Measurements from ENCODE around the gene SNX32.

Gene SNX32

DNA sequence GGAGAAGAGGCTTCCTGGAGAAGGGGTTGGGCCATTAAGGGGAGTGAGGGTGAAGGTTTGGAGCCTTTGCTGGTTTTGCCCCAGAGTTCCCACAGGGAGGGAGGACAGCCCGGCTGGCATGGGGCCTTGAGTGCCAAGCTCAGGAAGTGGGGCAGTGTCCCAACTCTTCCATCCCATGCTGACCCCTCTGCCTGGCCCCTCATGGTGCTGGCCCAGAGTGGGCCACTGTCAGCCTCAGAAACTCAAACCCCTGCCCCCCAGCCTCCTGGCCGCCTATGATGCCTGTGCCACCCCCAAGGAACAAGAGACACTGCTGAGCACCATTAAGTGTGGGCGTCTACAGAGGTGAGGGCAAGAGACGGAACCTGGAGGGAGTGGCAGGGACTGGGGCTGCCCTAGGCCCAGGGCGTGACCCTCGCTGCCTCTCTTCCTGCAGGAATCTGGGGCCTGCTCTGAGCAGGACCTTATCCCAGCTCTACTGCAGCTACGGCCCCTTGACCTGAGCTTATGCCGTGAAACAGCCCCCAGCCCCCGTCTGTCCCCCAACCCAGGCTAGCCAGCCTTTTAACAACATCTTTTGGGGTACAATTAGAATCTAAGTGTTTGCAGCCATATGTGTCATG lies 31.9 kb downstream of the SNX32 start:
- no peak overlapping the region for H3K4me3 Mint-ChIP-seq

DNA sequence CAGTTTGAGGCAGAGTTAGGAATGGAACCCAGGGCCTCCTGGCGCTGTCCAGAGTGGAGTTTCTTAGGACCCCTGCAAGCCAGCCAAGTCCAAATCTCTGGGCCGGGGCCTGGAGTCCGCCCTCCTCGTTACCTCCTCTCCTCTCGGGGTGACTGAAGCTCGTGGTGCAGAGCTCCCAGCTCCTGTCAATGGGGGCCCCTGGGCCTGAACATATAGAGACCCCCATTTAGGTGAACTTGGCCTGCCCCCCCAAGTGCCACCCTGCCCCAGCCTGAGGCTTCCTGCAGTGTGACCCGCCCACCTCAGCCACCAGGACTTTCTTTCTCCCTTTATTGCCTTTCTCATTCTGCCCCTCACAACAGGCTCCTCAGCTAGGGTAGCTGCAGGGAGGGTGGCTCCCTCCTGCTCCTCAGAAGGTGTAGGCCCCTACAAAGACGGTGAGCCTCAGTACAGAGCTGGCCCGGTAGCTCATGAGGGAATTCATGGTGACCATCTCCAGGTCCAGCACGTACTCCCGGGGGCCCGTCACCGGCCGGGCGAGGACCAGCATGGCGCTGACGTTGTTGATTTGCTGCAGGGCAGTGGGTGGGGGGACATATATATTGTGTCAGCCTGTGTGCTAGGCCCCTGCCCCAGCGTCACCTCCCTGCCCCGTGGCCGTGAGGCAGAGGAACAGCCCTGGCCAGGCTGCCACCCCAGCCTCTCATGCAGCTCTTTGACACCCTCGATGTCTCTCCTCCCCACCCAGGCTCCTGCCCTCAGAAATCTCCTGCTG lies 32.9 kb downstream of the SNX32 start:
- Mint-ChIP-seq H3K27ac (peak overlapping the region; percentile 46), H3K27me3 (no peaks in the 10 kb centered on the region), H3K4me1 (peaks cover 14% of the 10 kb centered on the region), H3K9me3 (no peaks in the 10 kb centered on the region), H3K36me3 (peaks cover 4% of the 10 kb centered on the region), H3K4me3 (no peak overlapping the region)

More for the DNA sequence above, 31.9 kb downstream of the SNX32 start:
- no peaks in the 10 kb centered on the region for H3K9me3 Mint-ChIP-seq
- H3K36me3 Mint-ChIP-seq = peaks cover 4% of the 10 kb centered on the region
- no peak overlapping the region for H3K27ac Mint-ChIP-seq
- H3K27me3 Mint-ChIP-seq = no peaks in the 10 kb centered on the region
- peaks cover 18% of the 10 kb centered on the region for H3K4me1 Mint-ChIP-seq

DNA sequence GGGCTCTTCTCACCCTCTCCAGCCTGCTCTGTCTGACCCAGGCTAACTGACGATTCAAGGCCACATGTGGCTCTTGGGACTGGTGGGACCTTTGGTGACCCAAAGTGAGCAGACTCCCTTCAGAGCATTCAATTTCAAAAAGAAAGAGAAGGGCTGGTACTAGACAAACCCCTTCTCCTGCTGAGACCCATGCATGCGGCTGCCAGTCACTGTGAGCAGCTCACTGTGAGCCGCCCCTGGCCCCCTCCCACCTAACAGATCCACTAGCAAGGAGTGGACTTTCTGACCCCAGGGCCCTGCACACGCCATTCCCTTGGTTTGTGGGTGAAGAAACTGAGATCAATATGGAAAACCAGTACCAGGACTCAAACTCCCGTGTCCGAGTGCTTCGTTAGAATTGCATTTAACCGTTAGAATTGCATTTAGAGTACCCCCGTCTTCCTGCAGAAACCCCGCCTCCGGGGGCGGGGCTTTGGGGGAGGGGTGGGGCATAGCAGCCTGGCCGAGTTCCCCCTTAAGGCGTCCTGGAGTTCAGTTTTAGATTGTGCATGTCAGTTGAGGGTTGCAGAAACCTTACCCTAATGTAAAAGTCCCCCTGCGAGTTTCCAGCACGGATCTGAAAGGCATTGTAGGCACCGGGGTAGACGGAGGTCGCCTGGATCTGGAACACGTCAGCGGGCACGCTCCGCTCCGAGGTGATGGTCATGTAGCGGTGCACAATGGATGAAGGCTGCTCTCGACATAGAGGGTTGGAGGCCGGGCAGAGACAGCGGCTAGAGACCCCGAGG lies 33.7 kb downstream of the SNX32 start:
- Mint-ChIP-seq H3K27me3 (no peaks in the 10 kb centered on the region), H3K9me3 (no peaks in the 10 kb centered on the region), H3K4me1 (peaks cover 12% of the 10 kb centered on the region), H3K36me3 (peaks cover 4% of the 10 kb centered on the region), H3K27ac (peak overlapping the region; percentile 46), H3K4me3 (no peak overlapping the region)

DNA sequence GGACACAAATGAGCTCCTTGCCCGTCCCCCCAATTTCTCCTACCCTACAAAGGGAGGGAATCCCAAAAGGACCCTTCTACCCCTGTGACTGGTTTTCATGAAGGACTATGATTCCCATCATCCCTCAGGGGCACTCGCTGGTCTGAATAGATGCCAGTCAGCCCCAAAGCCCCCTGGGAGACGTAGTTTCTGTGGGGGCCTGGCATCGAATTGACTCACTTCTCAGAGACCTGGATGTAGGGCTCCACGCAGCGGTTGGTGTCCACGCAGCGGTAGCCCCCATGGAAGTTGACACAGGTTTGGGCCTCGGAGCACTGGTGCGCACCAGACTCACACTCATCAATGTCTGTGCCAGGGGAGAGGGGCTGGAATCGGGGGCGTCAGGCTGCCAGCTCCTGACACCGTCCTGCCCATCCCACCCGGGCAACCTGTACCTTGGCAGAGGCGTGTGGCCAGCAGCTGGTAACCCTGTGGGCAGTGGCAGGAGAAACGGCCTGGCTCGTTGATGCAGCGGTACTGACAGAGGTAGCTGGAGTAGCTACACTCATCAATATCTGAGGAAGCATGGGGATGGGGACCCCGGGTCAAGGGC lies 34.4 kb downstream of the SNX32 start:
- Mint-ChIP-seq H3K27ac (no peak overlapping the region), H3K27me3 (no peaks in the 10 kb centered on the region), H3K9me3 (no peaks in the 10 kb centered on the region), H3K4me1 (peaks cover 10% of the 10 kb centered on the region), H3K4me3 (no peak overlapping the region), H3K36me3 (no peaks in the 10 kb centered on the region)

DNA sequence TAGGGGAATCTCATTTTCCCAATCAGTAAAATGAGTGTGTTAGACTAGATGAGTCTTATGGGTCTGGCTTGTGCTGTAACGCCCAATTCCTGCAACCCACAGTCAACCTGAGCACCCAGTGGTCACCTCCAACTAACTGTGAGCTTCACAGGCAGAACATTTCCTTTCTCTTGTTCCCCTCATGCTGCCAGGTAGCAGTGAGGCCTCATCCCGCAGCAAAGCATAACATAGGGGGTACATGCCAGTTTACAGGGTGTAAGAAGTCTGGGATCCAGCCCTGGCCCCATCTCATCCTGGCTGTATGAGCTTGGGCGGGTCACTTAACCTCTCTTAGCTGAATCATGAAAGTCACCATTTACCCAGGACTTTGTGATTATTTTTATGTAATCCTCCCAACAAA lies 35.1 kb downstream of the SNX32 start:
- Mint-ChIP-seq H3K4me1 (peaks cover 14% of the 10 kb centered on the region), H3K9me3 (no peaks in the 10 kb centered on the region), H3K36me3 (no peaks in the 10 kb centered on the region), H3K4me3 (no peak overlapping the region), H3K27ac (no peak overlapping the region), H3K27me3 (no peaks in the 10 kb centered on the region)

DNA sequence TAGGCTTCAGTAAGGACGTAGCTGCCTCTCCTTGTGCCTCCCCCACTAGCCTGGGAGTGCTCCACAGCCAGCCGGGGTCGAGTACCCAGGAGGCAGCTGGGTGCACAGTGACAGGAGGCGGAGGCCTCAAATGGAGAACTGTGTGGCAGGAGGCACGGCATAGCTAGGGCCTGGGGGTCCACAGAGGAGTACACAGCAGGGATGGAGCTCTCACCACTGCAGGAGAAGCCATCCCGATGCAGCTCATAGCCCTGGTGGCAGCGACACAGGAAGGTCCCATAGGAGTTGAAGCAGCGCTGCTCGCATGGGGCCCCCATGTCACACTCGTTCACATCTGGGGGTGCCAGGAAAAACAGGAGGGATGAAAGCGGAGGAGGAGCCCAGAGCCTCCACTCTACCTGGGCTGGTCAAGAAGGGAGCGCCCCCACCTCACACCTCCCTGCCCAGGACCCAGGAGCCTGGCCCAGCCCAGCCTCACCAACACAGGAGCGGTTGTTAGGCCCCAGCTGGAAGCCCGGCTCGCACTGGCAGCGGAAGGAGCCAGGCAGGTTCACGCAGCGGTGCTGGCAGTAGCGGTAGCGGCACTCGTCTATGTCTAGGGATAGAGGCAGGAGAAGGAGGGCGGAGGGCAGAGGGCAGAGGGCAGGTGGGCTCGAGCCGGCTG lies 36.0 kb downstream of the SNX32 start:
- no peaks in the 10 kb centered on the region for H3K9me3 Mint-ChIP-seq
- no peaks in the 10 kb centered on the region for H3K27me3 Mint-ChIP-seq
- H3K27ac Mint-ChIP-seq = peak overlapping the region; percentile 77
- peaks cover 14% of the 10 kb centered on the region for H3K4me1 Mint-ChIP-seq
- H3K36me3 Mint-ChIP-seq = no peaks in the 10 kb centered on the region
- H3K4me3 Mint-ChIP-seq = peak overlapping the region; percentile 15

DNA sequence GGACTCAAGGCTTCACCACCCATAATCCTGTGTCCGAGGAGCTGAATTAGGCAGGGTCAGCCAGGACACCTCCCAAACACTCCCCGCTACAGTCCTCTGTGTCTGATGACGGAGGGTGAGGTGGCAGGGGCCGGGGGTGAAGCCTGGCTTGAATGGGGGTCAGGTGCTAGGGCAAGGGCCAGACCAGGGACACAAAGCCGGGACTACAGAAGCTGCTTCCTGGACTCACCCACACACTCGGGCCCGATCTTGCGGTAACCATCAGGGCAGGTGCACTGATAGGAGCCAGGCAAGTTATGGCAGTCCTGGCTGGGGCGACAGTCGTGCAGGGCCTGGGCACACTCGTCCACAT lies 36.5 kb downstream of the SNX32 start:
- Mint-ChIP-seq H3K4me3 (peak overlapping the region; percentile 33), H3K9me3 (no peaks in the 10 kb centered on the region), H3K27ac (no peak overlapping the region), H3K27me3 (no peaks in the 10 kb centered on the region), H3K4me1 (peaks cover 14% of the 10 kb centered on the region), H3K36me3 (no peaks in the 10 kb centered on the region)

DNA sequence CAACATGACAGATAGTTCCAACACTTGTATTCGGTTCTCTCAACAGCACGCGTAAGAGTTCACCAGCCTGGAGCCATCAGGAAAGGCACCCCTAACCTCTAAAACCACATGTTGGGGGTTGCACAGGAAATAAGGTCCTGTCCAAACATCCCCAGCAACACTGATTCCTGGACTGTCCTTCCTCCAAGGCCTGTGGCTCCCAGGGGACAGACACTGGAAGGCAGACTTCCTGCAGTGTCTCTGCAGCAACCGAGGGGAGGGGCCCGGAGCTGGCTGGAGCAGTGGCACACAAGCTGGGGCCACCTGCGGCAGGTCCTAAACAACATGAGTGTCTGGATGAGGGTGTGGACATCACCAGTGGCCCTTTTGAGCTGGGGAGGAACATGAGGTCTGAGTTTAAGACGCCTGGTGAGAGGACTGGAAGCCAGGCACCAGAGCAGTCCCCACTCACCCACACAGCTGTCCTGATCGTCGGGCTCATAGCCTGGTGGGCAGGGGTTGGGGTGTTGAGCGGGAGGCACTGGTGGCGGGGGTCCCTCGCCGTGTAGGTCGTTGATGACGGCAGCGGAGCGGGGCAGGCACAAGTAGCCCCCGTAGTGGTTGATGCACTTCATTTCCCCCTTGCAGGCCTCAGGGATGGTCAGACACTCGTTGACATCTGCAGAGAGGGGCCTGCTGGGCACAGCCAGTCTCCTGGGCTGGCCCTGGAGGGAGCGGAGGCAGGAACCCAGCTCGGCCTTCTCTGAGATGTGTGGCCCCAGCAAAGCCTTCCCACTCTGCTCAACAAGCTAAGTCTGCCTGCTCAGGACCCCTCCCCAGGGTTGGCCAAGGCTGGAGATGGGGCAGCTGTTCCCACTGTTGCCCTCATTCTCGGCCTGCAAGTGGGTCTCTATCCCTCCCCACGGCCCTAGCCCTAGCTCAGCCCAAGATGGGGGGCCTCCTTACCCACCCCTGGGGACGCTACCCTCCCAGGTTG lies 37.2 kb downstream of the SNX32 start:
- Mint-ChIP-seq H3K4me1 (peaks cover 14% of the 10 kb centered on the region), H3K27ac (no peak overlapping the region), H3K27me3 (no peaks in the 10 kb centered on the region), H3K9me3 (no peaks in the 10 kb centered on the region), H3K36me3 (no peaks in the 10 kb centered on the region), H3K4me3 (peak overlapping the region; percentile 33)

DNA sequence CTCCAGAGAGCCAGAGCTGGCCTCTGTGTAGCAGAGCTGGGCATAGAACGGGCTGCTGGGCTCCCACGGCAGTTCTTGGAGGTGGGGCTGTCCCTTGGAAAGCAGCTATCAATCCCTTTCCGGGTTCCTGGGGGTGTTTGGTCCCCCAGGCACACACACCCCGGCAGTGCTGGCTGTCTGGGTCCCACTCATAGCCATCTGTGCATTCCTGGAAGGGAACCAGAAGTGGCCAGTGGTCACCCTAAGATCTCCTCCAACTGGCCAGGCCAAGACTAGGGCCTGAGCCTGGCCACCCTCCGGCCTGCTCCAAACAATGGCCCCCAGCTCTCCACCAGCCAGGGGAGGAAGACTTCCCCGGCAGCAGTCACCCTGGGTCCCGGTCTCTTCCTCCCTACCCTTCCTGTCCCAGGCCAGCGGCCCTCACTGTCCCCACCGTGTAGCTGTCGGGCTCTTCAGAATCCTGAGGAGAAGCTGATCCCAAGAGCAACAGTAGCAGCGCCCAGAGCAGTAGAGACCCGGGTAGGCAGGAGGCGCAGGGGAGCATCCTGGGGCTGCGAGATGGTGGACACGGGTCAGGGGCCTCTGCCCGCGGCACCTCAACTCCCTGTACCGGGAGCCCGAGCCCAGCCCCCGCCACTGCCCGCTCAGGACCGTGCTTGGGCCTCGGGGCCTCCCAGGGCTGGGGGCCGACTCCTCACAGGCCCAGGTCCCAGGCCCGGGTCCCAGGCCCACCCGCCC lies 38.2 kb downstream of the SNX32 start:
- no peaks in the 10 kb centered on the region for H3K36me3 Mint-ChIP-seq
- H3K27ac Mint-ChIP-seq = no peak overlapping the region
- peaks cover 18% of the 10 kb centered on the region for H3K4me1 Mint-ChIP-seq
- H3K4me3 Mint-ChIP-seq = peak overlapping the region; percentile 11
- H3K27me3 Mint-ChIP-seq = no peaks in the 10 kb centered on the region
- no peaks in the 10 kb centered on the region for H3K9me3 Mint-ChIP-seq

DNA sequence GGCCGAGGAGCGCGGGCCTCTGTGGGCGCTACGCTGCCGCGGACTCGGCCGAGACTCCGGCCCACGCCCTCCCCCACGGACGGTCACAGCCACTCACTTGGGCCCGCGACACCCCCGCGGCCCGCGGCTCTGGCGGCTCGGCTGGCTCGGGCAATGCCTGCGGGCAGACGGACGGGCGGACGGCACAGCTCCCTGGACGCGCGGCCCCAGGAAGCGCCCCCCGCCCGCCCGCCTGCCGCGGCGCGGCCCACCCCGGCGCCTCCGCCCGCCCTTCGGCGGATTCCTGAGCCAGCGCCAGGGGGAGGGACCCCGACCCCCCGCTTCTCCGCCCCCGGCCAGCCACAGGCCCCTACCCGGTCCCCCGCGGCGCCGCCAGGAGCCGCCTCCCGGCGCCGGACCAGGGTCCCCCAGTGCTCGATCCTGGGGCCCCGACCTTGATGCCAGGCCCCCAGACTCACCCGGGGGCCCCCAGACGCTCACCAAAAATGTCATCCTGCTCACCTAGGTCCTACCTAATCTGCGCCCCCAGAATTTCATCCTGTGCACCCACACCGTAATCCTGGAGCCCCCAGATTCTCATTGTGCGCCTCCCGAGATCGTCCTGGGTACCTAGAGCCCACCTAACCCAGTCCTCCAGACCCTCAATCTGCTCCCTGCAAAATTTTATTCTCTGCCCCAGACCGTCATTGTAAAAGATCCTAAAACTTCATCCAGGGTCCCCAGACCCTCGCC lies 39.0 kb downstream of the SNX32 start, which contains the start of gene EFEMP2:
Gene EFEMP2 (minus strand): TSS at position 215 of the 732 bp plus-strand sequence. CDS start 446 bp downstream, outside the sequence.
- peak within 1 kb of the TSS; percentile 92 for H3K4me3 Mint-ChIP-seq
- H3K27ac Mint-ChIP-seq = peak within 1 kb of the TSS; percentile 91
- no peaks in the 10 kb centered on the region for H3K27me3 Mint-ChIP-seq
- H3K9me3 Mint-ChIP-seq = no peaks in the 10 kb centered on the region
- H3K4me1 Mint-ChIP-seq = peaks cover 18% of the 10 kb centered on the region
- no peaks in the 10 kb centered on the region for H3K36me3 Mint-ChIP-seq

DNA sequence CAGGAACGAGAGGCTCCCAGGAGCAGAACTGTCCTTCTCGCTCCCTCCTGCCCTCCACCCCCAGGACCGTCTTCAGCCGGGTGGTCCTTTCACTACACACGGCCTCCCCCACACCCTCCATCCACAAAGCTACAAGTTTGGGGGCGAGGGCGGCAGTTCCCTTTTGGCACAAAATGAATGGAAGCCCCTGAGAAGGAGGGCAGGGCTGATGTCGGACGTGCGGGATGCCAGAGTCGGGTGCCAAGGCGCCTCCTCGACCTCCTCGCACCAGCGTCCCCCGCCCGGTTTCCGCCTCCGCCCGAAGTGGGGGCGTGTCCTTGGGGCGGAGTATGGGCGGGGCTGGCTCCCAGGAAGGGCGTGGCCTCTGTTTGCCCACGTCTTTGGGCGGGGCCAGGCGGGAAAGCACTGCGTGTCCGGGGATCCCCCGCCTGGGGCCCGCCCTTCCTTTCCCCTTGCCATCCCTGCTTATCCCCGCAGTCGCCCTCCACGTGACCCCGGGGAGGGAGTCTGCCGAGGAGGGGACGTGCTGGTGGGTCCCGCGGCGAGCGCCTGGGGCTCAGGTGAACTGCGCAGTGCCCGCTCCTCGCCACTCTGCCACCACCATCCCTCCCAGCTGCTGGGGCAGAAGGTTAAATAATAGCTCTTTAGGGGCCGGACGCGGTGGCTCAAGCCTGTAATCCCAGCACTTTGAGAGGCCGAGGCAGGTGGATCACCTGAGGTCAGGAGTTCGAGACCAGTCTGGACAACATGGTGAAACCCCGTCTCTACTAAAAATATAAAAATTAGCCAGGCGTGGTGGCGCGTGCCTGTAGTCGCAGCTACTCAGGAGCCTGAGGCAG lies 39.8 kb downstream of the SNX32 start:
- peak overlapping the region; percentile 91 for H3K27ac Mint-ChIP-seq
- H3K36me3 Mint-ChIP-seq = no peaks in the 10 kb centered on the region
- H3K4me3 Mint-ChIP-seq = peak overlapping the region; percentile 92
- no peaks in the 10 kb centered on the region for H3K9me3 Mint-ChIP-seq
- H3K27me3 Mint-ChIP-seq = no peaks in the 10 kb centered on the region
- H3K4me1 Mint-ChIP-seq = peaks cover 23% of the 10 kb centered on the region

DNA sequence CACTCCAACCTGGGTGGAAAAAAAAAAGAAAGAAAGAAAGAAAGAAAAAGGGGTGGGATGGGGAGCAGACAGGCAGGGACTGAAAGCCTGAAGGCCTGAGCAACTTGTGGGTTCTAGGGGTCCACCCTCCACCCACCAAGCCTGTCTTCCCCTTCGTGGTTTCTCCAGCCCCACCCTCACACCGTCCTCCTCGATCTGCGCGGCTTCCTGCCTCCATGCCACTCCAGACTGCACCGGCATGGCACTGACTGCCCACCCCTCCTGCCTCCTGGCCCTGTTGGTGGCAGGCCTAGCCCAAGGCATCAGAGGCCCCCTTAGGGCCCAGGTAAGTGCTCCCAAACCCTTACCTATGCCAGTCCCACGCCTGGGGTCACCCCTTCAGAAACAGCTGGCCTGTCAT lies 45.9 kb downstream of the SNX32 start, which contains the start of gene CTSW:
Gene CTSW (plus strand): TSS at position 221 of the 400 bp plus-strand sequence. CDS start 18 bp downstream, at position 239.
- H3K36me3 Mint-ChIP-seq = peaks cover 2% of the 10 kb centered on the region
- peak within 1 kb of the TSS; percentile 58 for H3K4me3 Mint-ChIP-seq
- peak within 1 kb of the TSS; percentile 82 for H3K27ac Mint-ChIP-seq
- H3K9me3 Mint-ChIP-seq = no peaks in the 10 kb centered on the region
- H3K27me3 Mint-ChIP-seq = no peaks in the 10 kb centered on the region
- H3K4me1 Mint-ChIP-seq = peaks cover 44% of the 10 kb centered on the region

Measured in activated naive CD4-positive, alpha-beta T cell treated with anti-CD3 and anti-CD28 coated beads, Interleukin-2, amount 50 U/mL, for 24 hours (primary cell).